DOHH2 (cell line): Measurements from ENCODE around the gene PAN2.

Experiments
- EZH2phosphoT487 ChIP-seq: fragments of 200-600 bp; sonication (generic); IDR thresholded peaks from 2 replicates; pipeline ENCODE4 v1.6.1; 2017; ENCODE audit warnings: borderline replicate concordance, mild to moderate bottlenecking, antibody characterized with exemption, low read length, moderate library complexity, mixed read lengths
- TF ChIP-seq, protein P1 (sequence below): fragments of 200-600 bp; sonication (generic); IDR thresholded peaks from one replicate; pipeline ENCODE4 v1.5.1; 2014; ENCODE audit warnings: antibody characterized with exemption, mild to moderate bottlenecking, low read depth, low read length; ENCODE audit not compliant: poor library complexity, severe bottlenecking

DNA sequence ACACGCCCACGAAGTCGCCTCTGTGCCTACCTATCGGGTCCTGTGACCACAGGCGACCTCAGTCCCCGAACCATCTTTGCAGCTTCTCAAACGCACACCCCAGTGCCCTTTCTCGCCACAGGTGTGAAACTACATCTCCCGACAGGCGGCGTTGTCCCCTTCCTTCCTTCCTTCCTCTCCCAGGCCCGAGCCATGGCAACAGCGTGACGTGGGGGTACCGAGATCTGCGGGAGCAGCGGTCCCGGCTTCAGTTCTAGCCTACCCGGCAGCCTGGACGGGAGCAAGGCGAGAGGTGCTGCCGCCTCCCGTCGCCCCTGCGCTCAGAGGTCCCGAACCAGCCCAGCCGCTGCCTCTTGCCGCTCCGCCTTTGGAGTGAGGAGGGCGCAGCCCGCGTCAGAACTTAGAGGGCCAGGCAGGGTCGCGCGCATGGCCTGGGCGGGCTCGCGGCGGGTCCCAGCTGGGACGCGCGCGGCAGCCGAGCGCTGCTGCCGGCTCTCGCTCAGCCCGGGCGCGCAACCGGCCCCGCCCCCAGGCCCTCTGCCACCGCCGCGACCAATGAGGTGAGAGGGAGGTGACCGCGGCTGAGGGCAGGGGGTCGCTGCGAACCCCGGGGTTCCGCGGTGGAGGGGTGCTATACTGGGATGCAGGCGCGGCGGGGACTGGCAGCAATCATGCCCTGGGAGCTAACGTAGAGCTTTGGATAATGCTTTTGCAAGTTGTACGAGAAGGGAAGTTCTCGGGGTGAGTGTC, 66.9 kb downstream of the PAN2 start, which contains the start of gene COQ10A:
- TF ChIP-seq, protein P1, sequence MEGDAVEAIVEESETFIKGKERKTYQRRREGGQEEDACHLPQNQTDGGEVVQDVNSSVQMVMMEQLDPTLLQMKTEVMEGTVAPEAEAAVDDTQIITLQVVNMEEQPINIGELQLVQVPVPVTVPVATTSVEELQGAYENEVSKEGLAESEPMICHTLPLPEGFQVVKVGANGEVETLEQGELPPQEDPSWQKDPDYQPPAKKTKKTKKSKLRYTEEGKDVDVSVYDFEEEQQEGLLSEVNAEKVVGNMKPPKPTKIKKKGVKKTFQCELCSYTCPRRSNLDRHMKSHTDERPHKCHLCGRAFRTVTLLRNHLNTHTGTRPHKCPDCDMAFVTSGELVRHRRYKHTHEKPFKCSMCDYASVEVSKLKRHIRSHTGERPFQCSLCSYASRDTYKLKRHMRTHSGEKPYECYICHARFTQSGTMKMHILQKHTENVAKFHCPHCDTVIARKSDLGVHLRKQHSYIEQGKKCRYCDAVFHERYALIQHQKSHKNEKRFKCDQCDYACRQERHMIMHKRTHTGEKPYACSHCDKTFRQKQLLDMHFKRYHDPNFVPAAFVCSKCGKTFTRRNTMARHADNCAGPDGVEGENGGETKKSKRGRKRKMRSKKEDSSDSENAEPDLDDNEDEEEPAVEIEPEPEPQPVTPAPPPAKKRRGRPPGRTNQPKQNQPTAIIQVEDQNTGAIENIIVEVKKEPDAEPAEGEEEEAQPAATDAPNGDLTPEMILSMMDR: peak; percentile 58
- no peak for TF ChIP-seq EZH2phosphoT487
